Effector CD8-positive, alpha-beta T cell (primary cell): ENCODE measurements around the gene HSBP1L1.
"Not testable (repeated sequence)": the region's sequence is repeated elsewhere in the genome, so short reads cannot be mapped to it uniquely, and the experiment has no call there.

ENCODE experiments used
- DNase-seq: peaks from one replicate; lab custom pipeline; 2025; lab: John Stamatoyannopoulos, UW

HSBP1L1 gene

DNA sequence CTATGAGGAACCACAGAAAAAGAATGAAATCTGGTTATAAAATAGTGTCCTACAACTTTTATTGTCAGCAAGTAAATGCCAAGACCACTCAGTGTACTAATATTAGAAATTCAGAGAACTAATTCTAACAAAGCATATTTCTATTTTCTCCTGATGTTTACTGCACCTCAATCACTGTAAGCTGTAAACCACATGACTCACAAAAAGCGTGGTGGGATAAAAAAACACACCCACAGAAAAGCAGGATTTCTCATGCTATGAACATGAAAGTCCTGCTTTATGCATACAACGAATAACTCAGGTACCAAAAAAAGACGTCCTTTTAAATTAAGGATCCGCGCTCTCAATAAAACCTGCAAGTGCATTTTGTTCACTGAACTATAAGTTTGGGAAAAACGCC is 23.1 kb downstream of the HSBP1L1 start:
- no peak for DNase-seq

DNA sequence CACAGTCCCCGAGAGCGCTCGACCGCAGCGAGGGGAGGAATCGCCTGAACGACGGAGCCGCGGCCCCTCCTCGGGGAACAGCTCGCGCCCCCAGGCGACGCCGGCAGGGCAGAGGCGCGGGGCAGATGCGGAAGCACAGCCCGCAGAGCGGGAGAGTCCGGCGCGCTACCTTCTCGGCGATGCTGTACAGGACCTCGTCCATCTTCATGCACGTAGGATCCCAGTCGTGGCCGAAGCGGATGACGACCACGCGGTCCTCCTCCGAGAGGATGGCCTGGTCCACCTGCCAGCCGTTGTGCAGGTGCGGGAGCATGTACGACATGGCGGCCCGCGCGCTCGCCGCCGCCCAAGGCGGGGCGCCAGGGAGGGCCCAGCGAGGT is 23.6 kb downstream of the HSBP1L1 start:
- peak; percentile 36 for DNase-seq

DNA sequence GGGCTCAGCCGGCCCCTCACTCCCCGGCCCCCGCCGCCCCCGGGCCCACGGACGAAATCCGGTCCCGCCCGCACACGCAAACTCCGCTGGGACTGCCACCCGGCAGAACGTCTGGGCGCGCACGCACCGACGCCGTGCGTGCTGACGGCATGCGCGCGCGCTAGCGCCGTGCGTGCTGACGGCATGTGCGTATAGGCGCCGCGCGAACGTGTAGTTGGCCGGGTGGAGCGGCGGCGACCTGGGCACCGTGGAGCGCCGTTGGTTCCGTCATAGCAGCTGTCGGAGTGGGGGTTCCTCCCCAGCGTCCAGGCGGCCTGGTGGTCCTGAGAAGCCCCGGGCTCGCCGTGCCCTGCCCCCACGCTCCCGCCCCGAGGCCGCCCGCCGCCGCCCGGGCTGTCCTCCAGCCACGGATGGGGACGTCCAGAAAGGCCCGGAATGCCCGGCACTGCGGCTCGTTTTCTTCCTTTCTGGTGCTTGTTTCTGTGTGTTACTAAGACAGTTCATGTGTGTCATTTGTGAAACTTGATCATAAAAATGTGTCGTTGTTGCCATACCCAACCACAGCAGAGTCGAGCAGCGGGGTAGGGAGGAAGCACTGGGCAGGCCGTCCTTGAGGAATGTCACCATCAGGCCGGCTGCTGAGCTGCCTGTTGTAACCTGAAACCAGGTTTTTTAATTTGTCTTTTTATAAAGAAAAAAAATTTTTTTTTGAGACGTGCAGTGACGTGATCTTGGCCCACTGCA is 24.2 kb downstream of the HSBP1L1 start, which contains the start of gene TXNL4A:
Gene TXNL4A (minus strand): TSS at position 113 of the 744 bp plus-strand sequence. CDS start 171 bp downstream, outside the sequence.
- DNase-seq: peak; percentile 67

DNA sequence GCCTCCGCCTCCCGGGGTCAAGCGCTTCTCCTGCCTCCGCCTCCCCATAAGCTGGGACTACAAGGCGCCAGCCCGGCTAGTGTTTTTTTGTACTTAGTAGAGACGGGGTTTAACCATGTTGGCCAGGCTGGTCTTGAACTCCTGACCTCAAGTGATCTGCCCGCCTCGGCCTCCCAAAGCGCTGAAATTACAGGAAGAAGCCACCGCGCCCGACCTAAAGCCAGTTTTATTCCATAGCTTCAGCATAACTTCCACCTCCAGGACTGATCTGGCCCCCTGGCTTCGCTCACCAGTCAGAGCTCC is 24.7 kb downstream of the HSBP1L1 start:
- DNase-seq: no peak

DNA sequence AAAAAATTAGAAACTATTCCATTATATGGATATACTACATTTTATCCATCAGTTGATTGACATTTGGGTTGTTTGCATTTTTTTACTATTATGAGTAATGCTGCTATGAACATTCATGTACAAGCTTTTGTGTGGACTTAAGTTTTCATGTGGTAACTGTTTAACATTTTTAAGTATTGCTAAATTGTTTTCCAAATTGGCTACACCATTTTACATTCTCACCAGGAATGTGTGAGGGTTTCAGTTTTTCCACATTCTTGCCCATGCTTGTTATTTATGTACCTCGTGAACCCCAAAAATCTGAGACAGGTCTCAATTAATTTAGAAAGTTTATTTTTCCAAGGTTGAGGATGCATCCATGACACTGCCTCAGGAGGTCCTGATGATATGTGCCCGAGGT is 27.1 kb downstream of the HSBP1L1 start:
- no peak for DNase-seq

DNA sequence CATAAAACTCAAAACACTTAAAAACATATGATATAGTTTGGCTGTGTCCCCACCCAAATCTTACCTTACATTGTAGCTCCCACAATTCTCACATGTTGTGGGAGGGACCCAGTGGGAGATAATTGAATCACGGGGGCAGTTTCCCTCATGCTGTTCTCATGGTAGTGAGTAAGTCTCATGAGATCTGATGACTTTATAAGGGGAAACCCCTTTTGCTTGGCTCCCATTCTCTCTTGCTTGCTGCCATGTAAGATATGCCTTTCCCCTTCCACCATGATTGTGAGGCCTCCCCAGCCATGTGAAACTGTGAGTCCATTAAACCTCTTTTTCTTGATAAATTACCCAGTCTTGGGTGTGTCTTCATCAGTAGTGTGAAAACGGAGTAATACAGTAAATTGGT is 35.3 kb downstream of the HSBP1L1 start:
- not testable (repeated sequence) for DNase-seq

DNA sequence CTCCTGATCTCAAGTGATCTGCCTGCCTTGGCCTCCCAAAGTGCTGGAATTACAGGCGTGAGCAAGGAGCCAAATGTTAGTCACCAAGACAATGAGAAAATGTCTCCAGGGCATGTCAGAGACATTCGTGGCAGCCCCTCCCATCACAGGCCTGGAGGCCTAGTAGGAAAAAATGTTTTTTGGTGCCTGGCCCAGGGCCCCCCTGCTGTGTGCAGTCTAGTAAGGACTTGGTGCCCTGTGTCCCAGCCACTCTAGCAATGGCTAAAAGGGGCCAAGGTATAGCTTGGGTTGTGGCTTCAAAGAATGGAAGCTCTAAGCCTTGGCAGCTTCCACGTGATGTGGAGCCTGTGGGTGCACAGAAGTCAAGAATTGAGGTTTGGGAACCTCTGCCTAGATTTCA is 36.4 kb downstream of the HSBP1L1 start:
- no peak for DNase-seq

DNA sequence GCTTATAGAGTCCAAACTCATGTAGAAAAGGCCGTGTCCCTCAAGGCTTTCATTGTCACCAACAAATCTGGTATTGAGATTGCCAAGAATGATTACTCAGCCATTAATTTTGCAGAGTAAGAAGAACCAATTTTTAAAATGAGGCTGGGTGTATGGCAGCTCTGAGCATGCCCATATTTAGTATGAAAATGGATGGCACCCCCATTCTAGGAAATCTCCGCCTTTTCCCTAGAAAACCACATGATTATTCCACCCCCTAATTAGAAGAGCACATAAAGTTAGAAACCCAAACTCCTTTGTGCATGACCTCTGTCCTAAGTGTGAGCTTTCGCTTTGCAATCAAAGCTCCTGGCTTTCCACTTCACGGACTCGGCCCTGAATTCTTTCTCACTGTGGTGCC is 38.0 kb downstream of the HSBP1L1 start:
- DNase-seq: no peak

DNA sequence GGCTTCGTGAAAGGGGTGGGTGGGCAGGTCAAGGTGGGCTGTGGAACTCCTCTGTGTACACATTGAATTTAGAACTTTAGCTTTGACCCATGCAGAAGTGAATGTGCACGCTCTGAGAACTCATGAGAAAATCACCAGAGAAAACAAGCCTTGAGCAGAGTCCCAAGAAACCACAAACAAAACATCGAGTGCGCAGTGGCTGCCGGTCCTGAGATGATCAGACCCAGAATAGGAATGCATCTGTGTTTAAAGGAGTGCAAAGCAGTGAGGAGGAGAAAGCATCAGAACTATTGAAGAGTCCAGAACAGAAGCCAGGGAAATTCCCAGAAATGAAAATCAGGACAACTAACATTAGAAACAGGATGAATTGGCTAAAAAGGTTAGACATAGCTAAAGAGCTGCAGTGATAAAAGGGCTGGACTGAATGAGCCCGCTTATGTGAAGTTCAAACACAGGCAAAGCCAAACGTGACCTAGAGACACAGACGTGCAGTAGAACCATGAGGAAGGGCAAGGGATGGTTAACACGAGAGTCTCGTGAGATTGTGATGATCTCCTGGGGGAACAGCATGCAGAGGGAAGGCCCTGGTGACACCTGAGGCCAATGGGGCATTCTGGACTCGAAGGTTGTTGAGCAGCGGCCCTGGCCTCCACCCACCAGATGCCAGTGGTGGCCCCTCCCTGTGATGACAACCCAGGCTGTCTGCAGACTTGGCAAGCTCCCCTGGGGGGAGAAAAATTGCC is 40.3 kb downstream of the HSBP1L1 start:
- no peak for DNase-seq

DNA sequence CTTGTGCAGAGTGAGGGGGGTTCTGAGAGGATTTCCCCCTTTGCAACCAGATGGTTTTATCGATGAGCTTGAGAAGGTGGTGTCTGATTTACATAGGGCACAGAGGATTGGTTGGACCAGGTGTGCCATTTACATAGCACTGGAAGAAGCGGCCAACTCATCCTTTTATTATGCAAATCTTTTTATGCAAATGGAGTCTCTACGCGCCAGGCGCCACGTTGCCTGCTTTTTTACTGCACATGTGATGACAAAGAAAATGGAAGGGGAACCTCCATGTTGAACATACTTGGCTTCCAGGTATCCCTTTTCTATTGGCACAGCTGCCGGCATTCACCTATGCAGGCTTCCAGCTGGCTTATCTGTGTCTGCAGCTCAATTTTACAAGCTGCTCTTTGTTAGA is 42.3 kb downstream of the HSBP1L1 start:
- no peak for DNase-seq

DNA sequence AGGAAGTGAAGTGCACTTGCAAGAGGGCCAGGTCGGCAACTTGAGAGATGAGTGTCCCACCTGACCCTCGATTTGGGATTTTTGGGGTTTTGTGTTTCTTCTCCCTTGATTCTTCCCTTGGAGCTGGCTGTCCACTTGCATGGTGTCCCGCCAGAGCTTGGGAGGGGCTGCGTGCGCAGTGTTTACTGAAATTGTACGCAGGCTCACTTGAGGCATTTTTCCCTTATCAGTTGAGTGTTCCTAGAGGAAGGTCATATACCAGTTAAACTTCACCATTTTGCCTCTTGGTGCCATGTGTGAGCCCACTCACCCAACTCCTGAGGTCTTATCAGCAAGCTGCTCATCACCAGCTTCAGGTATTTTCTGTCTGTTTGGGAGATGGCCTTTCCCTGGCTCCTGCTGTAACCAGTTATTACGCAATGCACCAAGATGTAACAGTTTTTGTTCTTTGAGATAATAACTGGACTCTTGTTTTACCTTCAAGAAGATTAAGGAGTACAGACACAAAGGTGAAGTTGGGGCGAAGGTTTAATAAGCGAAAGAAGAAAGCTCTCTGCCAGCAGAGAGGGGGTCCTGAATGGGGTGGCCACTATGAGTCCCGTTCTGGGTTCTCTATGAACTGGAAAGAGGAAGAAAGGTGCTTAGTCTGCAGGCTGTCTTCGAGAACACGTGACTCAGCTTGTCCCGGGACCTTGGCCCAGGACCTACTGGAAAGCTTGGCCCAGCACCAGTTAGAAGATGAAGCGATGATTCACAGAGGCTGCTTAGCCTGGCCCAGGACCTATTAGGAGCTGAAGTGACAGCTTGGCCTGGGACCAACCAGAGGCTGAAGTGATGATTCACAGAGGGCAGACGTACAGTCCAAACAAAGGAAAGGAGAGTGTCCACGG is 45.5 kb downstream of the HSBP1L1 start:
- DNase-seq: no peak

DNA sequence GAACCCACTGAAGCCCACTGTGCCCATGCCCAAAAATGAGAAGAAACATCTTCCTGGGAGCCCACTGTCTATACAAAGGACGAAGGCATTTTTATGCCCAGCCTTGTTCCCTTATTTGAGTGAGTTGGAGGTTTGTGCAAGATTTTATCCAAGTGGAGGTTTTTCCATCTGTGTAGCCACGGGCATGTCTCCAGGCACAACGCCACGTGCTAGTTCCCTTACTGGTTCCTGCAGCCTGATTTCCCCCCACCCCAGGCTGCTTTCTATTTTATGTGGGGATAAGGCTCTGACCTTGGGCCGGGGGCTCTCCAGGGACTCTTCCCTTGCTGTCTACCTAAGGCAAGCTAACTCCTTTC is 46.1 kb downstream of the HSBP1L1 start:
- no peak for DNase-seq

DNA sequence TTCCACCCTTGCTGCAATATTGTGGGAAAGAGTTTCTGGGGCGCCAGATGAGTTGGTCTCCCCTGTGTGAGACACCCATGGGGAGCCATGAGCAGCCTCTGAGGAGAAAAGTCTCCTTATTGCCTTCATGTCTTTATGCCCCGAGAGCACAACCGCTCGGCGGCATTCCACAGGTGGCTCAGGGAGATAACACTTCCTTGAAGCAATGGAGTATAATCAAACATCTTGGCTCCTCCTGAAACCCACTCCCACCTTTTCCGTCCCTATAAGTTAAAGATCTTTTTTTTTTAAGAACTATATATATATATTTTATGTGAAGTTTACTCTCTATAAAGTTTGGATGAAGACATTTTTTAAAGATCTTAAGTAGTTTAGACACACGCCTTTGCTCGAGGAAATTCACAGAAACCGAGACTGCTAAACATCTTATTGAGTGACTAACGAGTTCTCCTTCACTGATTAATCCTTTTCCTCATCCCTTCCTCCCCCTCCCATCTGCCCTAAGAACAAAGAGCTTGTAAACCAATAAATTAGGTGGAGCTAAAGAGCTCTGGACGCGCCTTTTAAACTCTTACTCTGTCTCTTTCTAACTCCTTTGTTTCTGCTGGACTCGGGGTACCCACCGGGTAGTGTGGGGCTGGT is 47.2 kb downstream of the HSBP1L1 start:
- DNase-seq: not testable (repeated sequence)

DNA sequence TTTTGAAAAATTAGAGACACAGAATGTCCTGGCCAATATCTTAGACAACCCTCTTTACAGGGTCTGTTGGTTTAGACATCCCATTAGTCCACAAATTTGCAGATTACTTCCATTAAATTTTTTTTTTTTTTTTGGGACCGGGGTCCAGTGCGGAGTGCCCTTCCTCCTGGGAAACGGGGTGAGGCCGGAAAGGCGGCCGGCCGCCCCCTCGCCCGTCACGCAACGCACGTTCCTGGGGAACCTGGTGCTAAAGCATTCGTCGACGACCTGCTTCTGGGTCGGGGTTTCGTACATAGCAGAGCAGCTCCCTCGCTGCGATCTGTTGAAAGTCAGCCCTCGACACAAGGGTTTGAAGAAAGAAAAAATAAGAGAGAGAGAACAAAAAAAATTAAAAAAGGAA is 48.3 kb downstream of the HSBP1L1 start:
- DNase-seq: no peak
